ENCODE results near the gene SP1. TPM values are rescaled to one million over a fixed set of nuclear protein-coding genes. Genes with fewer than 3 reads are reported as not detected.
"Not testable (repeated sequence)": the region's sequence is repeated elsewhere in the genome, so short reads cannot be mapped to it uniquely, and the experiment has no call there.

Gene SP1
- total RNA-seq, 3 donors from 2014 or later (not counting 1 experiment from before 2014, with no cell fraction given) = 84.6 to 96.3 (median 88.5) TPM

DNA sequence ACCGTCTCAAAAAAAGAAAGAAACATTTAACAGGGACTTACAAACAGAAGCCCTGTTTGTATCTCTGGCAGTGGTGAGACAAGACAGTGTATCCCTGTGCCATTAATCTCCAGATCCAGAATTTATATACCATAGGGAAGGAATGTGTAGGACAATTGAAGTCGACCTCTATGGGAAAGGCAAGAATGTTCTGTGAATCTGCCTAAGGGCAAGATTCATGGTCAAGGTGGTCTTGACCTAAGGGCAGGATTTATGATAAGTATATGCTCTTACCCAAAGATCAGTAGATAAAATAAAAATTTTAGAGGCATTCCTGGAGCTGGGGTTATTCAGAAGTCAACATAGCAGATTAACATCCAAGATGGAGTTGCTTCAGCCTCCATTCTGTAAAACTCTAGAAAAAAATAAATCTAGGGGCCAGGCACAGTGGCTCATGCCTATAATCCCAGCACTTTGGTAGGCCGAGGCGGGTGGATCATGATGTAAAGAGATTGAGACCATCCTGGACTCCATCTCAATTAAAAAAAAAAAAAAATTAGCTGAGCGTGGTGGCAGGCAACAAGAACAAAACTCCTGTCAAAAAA lies 21.0 kb upstream of the SP1 start:
- DNase-seq (no peak), ATAC-seq (no peak)
- Mint-ChIP-seq H3K27ac (no peak overlapping the region), H3K4me1 (no peaks in the 10 kb centered on the region), H3K4me3 (no peak overlapping the region), H3K27me3 (ENCODE audit: low read depth in 2 of 2) (no peaks in the 10 kb centered on the region), H3K9me3 (no peaks in the 10 kb centered on the region), H3K36me3 (no peaks in the 10 kb centered on the region)
- Histone ChIP-seq H3K27me3 (ENCODE audit: control insufficient read depth, insufficient read depth, low read length) (no peaks in the 10 kb centered on the region), H3K4me3 (ENCODE audit: low read length) (no peak overlapping the region), H3K9me3 (ENCODE audit: control insufficient read depth, insufficient read depth, low read length) (no peaks in the 10 kb centered on the region), H3K4me1 (ENCODE audit: control insufficient read depth, insufficient read depth, low read length) (no peaks in the 10 kb centered on the region), H3K36me3 (ENCODE audit: control insufficient read depth, insufficient read depth, low read length) (no peaks in the 10 kb centered on the region), H3K27ac (ENCODE audit: low read length) (no peak overlapping the region)
- TF ChIP-seq, protein P1, sequence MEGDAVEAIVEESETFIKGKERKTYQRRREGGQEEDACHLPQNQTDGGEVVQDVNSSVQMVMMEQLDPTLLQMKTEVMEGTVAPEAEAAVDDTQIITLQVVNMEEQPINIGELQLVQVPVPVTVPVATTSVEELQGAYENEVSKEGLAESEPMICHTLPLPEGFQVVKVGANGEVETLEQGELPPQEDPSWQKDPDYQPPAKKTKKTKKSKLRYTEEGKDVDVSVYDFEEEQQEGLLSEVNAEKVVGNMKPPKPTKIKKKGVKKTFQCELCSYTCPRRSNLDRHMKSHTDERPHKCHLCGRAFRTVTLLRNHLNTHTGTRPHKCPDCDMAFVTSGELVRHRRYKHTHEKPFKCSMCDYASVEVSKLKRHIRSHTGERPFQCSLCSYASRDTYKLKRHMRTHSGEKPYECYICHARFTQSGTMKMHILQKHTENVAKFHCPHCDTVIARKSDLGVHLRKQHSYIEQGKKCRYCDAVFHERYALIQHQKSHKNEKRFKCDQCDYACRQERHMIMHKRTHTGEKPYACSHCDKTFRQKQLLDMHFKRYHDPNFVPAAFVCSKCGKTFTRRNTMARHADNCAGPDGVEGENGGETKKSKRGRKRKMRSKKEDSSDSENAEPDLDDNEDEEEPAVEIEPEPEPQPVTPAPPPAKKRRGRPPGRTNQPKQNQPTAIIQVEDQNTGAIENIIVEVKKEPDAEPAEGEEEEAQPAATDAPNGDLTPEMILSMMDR (IDR thresholded peaks at IDR 0.05) = no peak
- intact Hi-C loops (cut with micrococcal nuclease) = no loop called here
- 85% methylated on average over 4 of the region's 5 CpGs for WGBS (ENCODE audit: insufficient coverage)

DNA sequence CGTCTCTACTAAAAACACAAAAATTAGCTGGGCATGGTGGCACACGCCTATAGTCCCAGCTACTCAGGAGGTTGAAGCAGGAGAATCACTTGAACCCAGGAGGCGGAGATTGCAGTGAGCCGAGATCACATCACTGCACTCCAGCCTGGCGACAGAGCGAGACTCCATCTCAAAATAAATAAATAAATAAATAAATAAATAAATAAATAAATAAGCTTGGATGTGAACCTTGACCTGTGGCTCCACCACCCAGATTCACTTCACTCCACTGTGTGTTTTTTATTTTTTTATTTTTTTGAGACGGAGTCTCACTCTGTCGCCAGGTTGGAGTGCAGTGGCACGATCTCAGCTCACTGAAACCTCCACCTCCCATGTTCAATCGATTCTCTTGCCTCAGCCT lies 18.3 kb upstream of the SP1 start:
- H3K9me3 Mint-ChIP-seq; H3K36me3 Mint-ChIP-seq; H3K27ac Mint-ChIP-seq; H3K27me3 ChIP-seq (ENCODE audit: control insufficient read depth, insufficient read depth, low read length); ATAC-seq; H3K4me3 ChIP-seq (ENCODE audit: low read length); DNase-seq; H3K36me3 ChIP-seq (ENCODE audit: control insufficient read depth, insufficient read depth, low read length); H3K9me3 ChIP-seq (ENCODE audit: control insufficient read depth, insufficient read depth, low read length); H3K27ac ChIP-seq (ENCODE audit: low read length); intact Hi-C loops (cut with micrococcal nuclease); H3K4me3 Mint-ChIP-seq; H3K4me1 ChIP-seq (ENCODE audit: control insufficient read depth, insufficient read depth, low read length); H3K27me3 Mint-ChIP-seq (ENCODE audit: low read depth in 2 of 2): not testable (repeated sequence)
- WGBS (ENCODE audit: insufficient coverage) = 95% methylated on average over 7 of the region's 10 CpGs
- H3K4me1 Mint-ChIP-seq = peaks cover 0 to 11% of the 10 kb centered on the region in 2 donors

DNA sequence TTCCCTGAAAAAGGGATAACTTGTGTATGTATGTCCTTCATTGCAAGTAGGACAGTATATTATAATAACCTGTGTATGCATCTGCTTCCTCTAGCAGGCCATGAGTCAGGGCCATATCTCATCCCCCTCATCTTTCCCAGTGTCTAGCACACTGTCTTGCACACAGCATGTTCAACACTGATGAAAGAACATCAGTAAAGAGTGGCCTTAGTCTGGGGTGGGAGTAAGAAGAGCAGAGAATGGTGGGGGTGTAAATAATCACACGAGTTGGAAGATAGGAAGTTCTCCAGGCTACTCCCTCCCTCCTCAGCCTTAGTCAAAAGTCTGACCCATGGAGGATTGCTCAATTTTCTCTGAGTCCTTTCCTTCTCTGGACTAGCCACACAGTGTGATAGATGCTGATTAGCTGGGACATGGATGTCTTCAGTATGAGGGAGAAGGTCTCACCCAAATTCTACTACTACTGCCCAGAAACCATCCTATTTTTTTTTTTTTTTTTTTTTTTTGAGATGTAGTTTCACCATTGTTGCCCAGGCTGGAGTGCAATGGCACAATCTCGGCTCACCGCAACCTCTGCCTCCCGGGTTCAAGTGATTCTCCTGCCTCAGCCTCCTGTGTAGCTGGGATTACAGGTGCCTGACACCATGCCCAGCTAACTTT lies 14.6 kb upstream of the SP1 start:
- ATAC-seq (no peak), DNase-seq (no peak)
- peaks cover 35% of the 10 kb centered on the region for H3K4me1 ChIP-seq (ENCODE audit: control insufficient read depth, insufficient read depth, low read length)
- Mint-ChIP-seq H3K27ac (peak overlapping the region in 1 of 2 donors; percentile 63), H3K4me3 (no peak overlapping the region), H3K9me3 (no peaks in the 10 kb centered on the region), H3K4me1 (peaks cover under 1 to 18% of the 10 kb centered on the region in 2 donors), H3K36me3 (no peaks in the 10 kb centered on the region), H3K27me3 (ENCODE audit: low read depth in 2 of 2) (no peaks in the 10 kb centered on the region)
- H3K27ac ChIP-seq (ENCODE audit: low read length) = no peak overlapping the region
- TF ChIP-seq, protein P1 (IDR thresholded peaks at IDR 0.05) = no peak
- no peak overlapping the region for H3K4me3 ChIP-seq (ENCODE audit: low read length)
- H3K36me3 ChIP-seq (ENCODE audit: control insufficient read depth, insufficient read depth, low read length) = no peaks in the 10 kb centered on the region
- H3K27me3 ChIP-seq (ENCODE audit: control insufficient read depth, insufficient read depth, low read length) = no peaks in the 10 kb centered on the region
- H3K9me3 ChIP-seq (ENCODE audit: control insufficient read depth, insufficient read depth, low read length) = no peaks in the 10 kb centered on the region
- intact Hi-C loops (cut with micrococcal nuclease) = no loop called here
- WGBS (ENCODE audit: insufficient coverage) = 92% methylated on average over 3 of the region's 4 CpGs

DNA sequence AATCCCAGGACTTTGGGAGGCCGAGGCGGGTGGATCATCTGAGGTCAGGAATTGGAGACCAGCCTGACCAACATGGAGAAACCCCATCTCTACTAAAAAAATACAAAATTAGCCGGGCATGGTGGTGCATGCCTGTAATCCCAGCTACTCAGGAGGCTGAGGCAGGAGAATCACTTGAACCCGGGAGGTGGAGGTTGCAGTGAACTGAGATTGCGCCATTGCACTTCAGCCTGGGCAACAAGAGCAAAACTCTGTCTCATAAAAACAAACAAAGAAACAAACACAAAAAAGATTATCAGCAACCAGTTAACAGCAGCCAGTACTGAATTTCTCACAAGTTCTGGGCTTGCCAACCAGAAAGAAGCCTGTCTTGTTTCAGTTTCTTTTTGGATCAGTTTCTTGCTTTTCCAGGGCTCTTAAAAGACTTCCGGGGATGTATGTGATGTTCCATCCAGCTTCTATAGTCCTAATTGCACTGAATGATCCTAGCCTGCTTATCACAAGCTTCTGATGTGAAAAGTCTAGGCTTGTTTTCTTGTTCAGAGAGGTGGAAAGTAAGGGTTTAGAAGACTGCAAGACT lies 6.3 kb upstream of the SP1 start:
- H3K9me3 Mint-ChIP-seq; H3K9me3 ChIP-seq (ENCODE audit: control insufficient read depth, insufficient read depth, low read length); H3K36me3 ChIP-seq (ENCODE audit: control insufficient read depth, insufficient read depth, low read length); H3K27me3 Mint-ChIP-seq (ENCODE audit: low read depth in 2 of 2); H3K36me3 Mint-ChIP-seq; ATAC-seq; H3K4me3 Mint-ChIP-seq; DNase-seq; intact Hi-C loops (cut with micrococcal nuclease); H3K27me3 ChIP-seq (ENCODE audit: control insufficient read depth, insufficient read depth, low read length); H3K4me3 ChIP-seq (ENCODE audit: low read length); H3K27ac ChIP-seq (ENCODE audit: low read length): not testable (repeated sequence)
- H3K4me1 ChIP-seq (ENCODE audit: control insufficient read depth, insufficient read depth, low read length) = peaks cover 38% of the 10 kb centered on the region
- H3K27ac Mint-ChIP-seq = peak overlapping the region in 1 of 2 donors; percentile 8
- peaks cover 17 to 31% of the 10 kb centered on the region in 2 donors for H3K4me1 Mint-ChIP-seq
- 91% methylated on average over 5 of the region's 6 CpGs for WGBS (ENCODE audit: insufficient coverage)

DNA sequence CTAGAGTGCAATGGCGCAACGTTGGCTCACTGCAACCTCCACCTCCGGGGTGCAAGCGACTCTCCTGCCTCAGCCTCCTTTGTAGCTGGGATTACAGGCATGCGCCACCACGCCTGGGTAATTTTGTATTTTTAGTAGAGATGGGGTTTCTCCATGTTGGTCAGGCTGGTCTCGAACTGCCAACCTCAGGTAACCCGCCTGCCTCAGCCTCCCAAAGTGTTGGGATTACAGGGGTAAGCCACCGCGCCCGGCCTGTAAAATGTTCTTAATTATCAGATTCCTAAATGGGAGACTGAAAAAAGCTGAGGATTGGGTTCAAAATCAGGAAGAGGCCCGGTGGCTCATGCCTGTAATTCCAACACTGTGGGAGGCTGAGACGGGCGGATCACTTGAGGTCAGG lies 5.7 kb upstream of the SP1 start:
- H3K4me3 ChIP-seq (ENCODE audit: low read length); ATAC-seq; H3K36me3 ChIP-seq (ENCODE audit: control insufficient read depth, insufficient read depth, low read length); H3K27ac Mint-ChIP-seq; H3K9me3 Mint-ChIP-seq; H3K27ac ChIP-seq (ENCODE audit: low read length); H3K36me3 Mint-ChIP-seq; H3K27me3 ChIP-seq (ENCODE audit: control insufficient read depth, insufficient read depth, low read length); H3K9me3 ChIP-seq (ENCODE audit: control insufficient read depth, insufficient read depth, low read length); H3K27me3 Mint-ChIP-seq (ENCODE audit: low read depth in 2 of 2); H3K4me3 Mint-ChIP-seq; DNase-seq; intact Hi-C loops (cut with micrococcal nuclease): not testable (repeated sequence)
- 90% methylated on average over 12 of the region's 14 CpGs for WGBS (ENCODE audit: insufficient coverage)
- peaks cover 17 to 25% of the 10 kb centered on the region in 2 donors for H3K4me1 Mint-ChIP-seq
- peaks cover 37% of the 10 kb centered on the region for H3K4me1 ChIP-seq (ENCODE audit: control insufficient read depth, insufficient read depth, low read length)

Measured in natural killer cell (primary cell).